Ectodermal cell (in vitro differentiated cells): ENCODE measurements around the gene IL21R.

ENCODE experiments used
- H3K27ac ChIP-seq: 2 replicates; pipeline ENCODE4 v1.7.0; 2013; ENCODE audit warnings: mild to moderate bottlenecking, low read depth, low read length; ENCODE audit not compliant: insufficient read depth, poor library complexity, severe bottlenecking
- H3K27me3 ChIP-seq: 2 replicates; pipeline ENCODE4 v1.7.0; 2013; ENCODE audit warnings: mild to moderate bottlenecking, low read length; ENCODE audit not compliant: insufficient read depth, control insufficient read depth, poor library complexity, severe bottlenecking
- H3K36me3 ChIP-seq: one replicate; pipeline ENCODE4 v1.7.0; 2013; ENCODE audit warnings: low read length; ENCODE audit not compliant: control insufficient read depth, insufficient read depth
- H3K4me1 ChIP-seq: one replicate; pipeline ENCODE4 v1.7.0; 2013; ENCODE audit warnings: low read length; ENCODE audit not compliant: control insufficient read depth, insufficient read depth
- H3K4me3 ChIP-seq: 2 replicates; pipeline ENCODE4 v1.7.0; 2013; ENCODE audit warnings: low read depth, low read length, control low read depth; ENCODE audit not compliant: insufficient read depth
- H3K9me3 ChIP-seq: 2 replicates; pipeline ENCODE4 v1.7.0; 2013; ENCODE audit warnings: mild to moderate bottlenecking, low read length, moderate library complexity; ENCODE audit not compliant: control insufficient read depth
- WGBS, 2 experiments: methylation state at CpG; one replicate each; pipeline ENCODE4 v1.1.7; 2013; ENCODE audit warnings: missing lambda C conversion rate in 2 of 2; 5-methylcytosine and 5-hydroxymethylcytosine counted together

IL21R gene

GRCh38 chr16:27374804-27375425 is 27.1 kb upstream of the IL21R start:
- 27 to 32% methylated on average over 9 of the region's 9 CpGs for WGBS, 2 experiments
- H3K27ac ChIP-seq = no peak overlapping the region

GRCh38 chr16:27377666-27378485 is 24.1 kb upstream of the IL21R start:
- Histone ChIP-seq H3K36me3 (no peaks in the 10 kb centered on the region), H3K4me3 (no peak overlapping the region), H3K9me3 (no peaks in the 10 kb centered on the region), H3K27me3 (no peaks in the 10 kb centered on the region), H3K27ac (no peak overlapping the region), H3K4me1 (no peaks in the 10 kb centered on the region)
- 68 to 70% methylated on average over 4 of the region's 4 CpGs for WGBS, 2 experiments

More at GRCh38 chr16:27374804-27375425, 27.1 kb upstream of the IL21R start:
- H3K4me1 ChIP-seq = no peaks in the 10 kb centered on the region
- no peaks in the 10 kb centered on the region for H3K9me3 ChIP-seq
- no peaks in the 10 kb centered on the region for H3K27me3 ChIP-seq
- H3K36me3 ChIP-seq = no peaks in the 10 kb centered on the region
- H3K4me3 ChIP-seq = no peak overlapping the region

GRCh38 chr16:27378871-27379481 is 23.0 kb upstream of the IL21R start:
- Histone ChIP-seq H3K4me3 (no peak overlapping the region), H3K9me3 (no peaks in the 10 kb centered on the region), H3K27me3 (no peaks in the 10 kb centered on the region), H3K36me3 (no peaks in the 10 kb centered on the region), H3K4me1 (no peaks in the 10 kb centered on the region), H3K27ac (no peak overlapping the region)
- WGBS, 2 experiments = 90 to 92% methylated on average over 11 of the region's 11 CpGs

GRCh38 chr16:27379919-27380318 is 22.1 kb upstream of the IL21R start:
- no peak overlapping the region for H3K4me3 ChIP-seq
- H3K4me1 ChIP-seq = no peaks in the 10 kb centered on the region
- no peaks in the 10 kb centered on the region for H3K9me3 ChIP-seq
- no peak overlapping the region for H3K27ac ChIP-seq
- WGBS, 2 experiments = 94 to 97% methylated on average over 9 of the region's 9 CpGs
- H3K27me3 ChIP-seq = no peaks in the 10 kb centered on the region
- no peaks in the 10 kb centered on the region for H3K36me3 ChIP-seq

GRCh38 chr16:27381236-27381635 is 20.7 kb upstream of the IL21R start:
- Histone ChIP-seq H3K4me3 (no peak overlapping the region), H3K27ac (no peak overlapping the region), H3K27me3 (no peaks in the 10 kb centered on the region), H3K36me3 (no peaks in the 10 kb centered on the region), H3K9me3 (no peaks in the 10 kb centered on the region), H3K4me1 (no peaks in the 10 kb centered on the region)

GRCh38 chr16:27381974-27382855 is 19.8 kb upstream of the IL21R start:
- H3K4me3 ChIP-seq = no peak overlapping the region
- 83 to 85% methylated on average over 10 of the region's 10 CpGs for WGBS, 2 experiments
- no peaks in the 10 kb centered on the region for H3K36me3 ChIP-seq
- H3K4me1 ChIP-seq = no peaks in the 10 kb centered on the region
- no peaks in the 10 kb centered on the region for H3K9me3 ChIP-seq
- no peaks in the 10 kb centered on the region for H3K27me3 ChIP-seq
- H3K27ac ChIP-seq = no peak overlapping the region

- no peak overlapping the region for H3K4me3 ChIP-seq
- no peaks in the 10 kb centered on the region for H3K27me3 ChIP-seq
- no peaks in the 10 kb centered on the region for H3K36me3 ChIP-seq
- H3K4me1 ChIP-seq = no peaks in the 10 kb centered on the region
- no peaks in the 10 kb centered on the region for H3K9me3 ChIP-seq
- 85 to 86% methylated on average over 15 of the region's 15 CpGs for WGBS, 2 experiments
- H3K27ac ChIP-seq = no peak overlapping the region
Observed at GRCh38 chr16:27383556-27384243, 18.3 kb upstream of the IL21R start.

GRCh38 chr16:27384425-27384824 is 17.5 kb upstream of the IL21R start:
- Histone ChIP-seq H3K27me3 (no peaks in the 10 kb centered on the region), H3K27ac (no peak overlapping the region), H3K36me3 (no peaks in the 10 kb centered on the region), H3K4me3 (no peak overlapping the region), H3K4me1 (no peaks in the 10 kb centered on the region), H3K9me3 (no peaks in the 10 kb centered on the region)
- 88 to 89% methylated on average over 4 of the region's 5 CpGs for WGBS, 2 experiments

GRCh38 chr16:27385398-27385797 is 16.6 kb upstream of the IL21R start:
- Histone ChIP-seq H3K9me3 (no peaks in the 10 kb centered on the region), H3K4me1 (no peaks in the 10 kb centered on the region), H3K27me3 (no peaks in the 10 kb centered on the region), H3K4me3 (no peak overlapping the region), H3K36me3 (no peaks in the 10 kb centered on the region), H3K27ac (no peak overlapping the region)
- WGBS, 2 experiments = 93% methylated on average over 7 of the region's 7 CpGs
